ENCODE measurements around the gene MS4A15.

DNA sequence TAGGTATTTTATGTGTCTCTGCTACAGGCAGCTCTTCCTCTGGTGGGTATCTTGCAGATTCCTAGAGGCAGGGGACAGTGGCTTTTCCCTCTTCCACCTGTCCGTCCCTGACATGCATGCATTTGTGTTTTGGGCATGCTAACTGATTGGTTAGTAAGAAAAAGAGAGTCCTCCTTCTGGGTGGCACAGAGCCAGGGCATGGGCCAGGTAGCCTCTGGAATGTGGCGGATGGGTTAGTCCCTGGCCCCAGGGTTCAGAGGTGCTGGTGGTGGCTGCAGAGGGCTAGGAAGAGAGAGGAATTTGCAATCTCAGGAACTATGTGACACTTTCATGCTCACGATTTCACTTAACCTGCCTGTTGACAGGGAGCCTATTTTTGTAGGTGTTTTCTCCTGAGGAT, 5.8 kb upstream of the MS4A15 start:
- TF ChIP-seq YY1 (IDR thresholded peaks at IDR 0.05; ENCODE audit: insufficient read depth, insufficient read length) (no peak), ZNF274 (IDR thresholded peaks at IDR 0.05; ENCODE audit: low read depth, low read length) (no peak)
